Fibroblast of skin of abdomen (primary cell): ENCODE measurements around the gene ATP8A1.
"Not testable (repeated sequence)": the region's sequence is repeated elsewhere in the genome, so short reads cannot be mapped to it uniquely, and the experiment has no call there.

Source experiments
- DNase-seq: peaks from one replicate; pipeline ENCODE4 v3.0.0-alpha.2; 2013

The ATP8A1 gene

GRCh38 chr4:42497142-42497910 lies 159.6 kb downstream of the ATP8A1 start:
- DNase-seq = no peak

GRCh38 chr4:42492962-42493361 lies 163.9 kb downstream of the ATP8A1 start:
- no peak for DNase-seq

GRCh38 chr4:42490015-42490414 lies 166.9 kb downstream of the ATP8A1 start:
- DNase-seq = no peak

- DNase-seq = no peak
These were observed 167.8 kb downstream of the ATP8A1 start for GRCh38 chr4:42489095-42489494.

GRCh38 chr4:42488554-42488953 lies 168.4 kb downstream of the ATP8A1 start:
- no peak for DNase-seq

GRCh38 chr4:42488114-42488513 lies 168.8 kb downstream of the ATP8A1 start:
- DNase-seq = no peak

GRCh38 chr4:42487230-42487629 lies 169.7 kb downstream of the ATP8A1 start:
- no peak for DNase-seq

- DNase-seq = not testable (repeated sequence)
These were observed 170.7 kb downstream of the ATP8A1 start for GRCh38 chr4:42486156-42486555.

- no peak for DNase-seq
These were observed 172.3 kb downstream of the ATP8A1 start for GRCh38 chr4:42484630-42485029.

GRCh38 chr4:42483426-42484379 lies 173.2 kb downstream of the ATP8A1 start:
- peak; percentile 70 for DNase-seq

GRCh38 chr4:42482516-42483327 lies 174.2 kb downstream of the ATP8A1 start:
- DNase-seq = peak; percentile 10

GRCh38 chr4:42480717-42481116 lies 176.2 kb downstream of the ATP8A1 start:
- DNase-seq = peak; percentile 71

GRCh38 chr4:42480281-42480680 lies 176.6 kb downstream of the ATP8A1 start:
- DNase-seq = no peak

GRCh38 chr4:42478946-42479345 lies 178.0 kb downstream of the ATP8A1 start:
- no peak for DNase-seq

- no peak for DNase-seq
These were observed 178.4 kb downstream of the ATP8A1 start for GRCh38 chr4:42478509-42478908.

- no peak for DNase-seq
These were observed 182.5 kb downstream of the ATP8A1 start for GRCh38 chr4:42474406-42474805.

GRCh38 chr4:42473071-42473684 lies 183.7 kb downstream of the ATP8A1 start:
- DNase-seq = no peak

GRCh38 chr4:42471896-42472295 lies 185.0 kb downstream of the ATP8A1 start:
- DNase-seq = no peak

- no peak for DNase-seq
These were observed 186.9 kb downstream of the ATP8A1 start for GRCh38 chr4:42470023-42470422.

- DNase-seq = not testable (repeated sequence)
These were observed 189.1 kb downstream of the ATP8A1 start for GRCh38 chr4:42467777-42468176.

- DNase-seq = no peak
These were observed 190.5 kb downstream of the ATP8A1 start for GRCh38 chr4:42466273-42466844.
